ENCODE data around the gene PRDX5.

PRDX5 gene

DNA sequence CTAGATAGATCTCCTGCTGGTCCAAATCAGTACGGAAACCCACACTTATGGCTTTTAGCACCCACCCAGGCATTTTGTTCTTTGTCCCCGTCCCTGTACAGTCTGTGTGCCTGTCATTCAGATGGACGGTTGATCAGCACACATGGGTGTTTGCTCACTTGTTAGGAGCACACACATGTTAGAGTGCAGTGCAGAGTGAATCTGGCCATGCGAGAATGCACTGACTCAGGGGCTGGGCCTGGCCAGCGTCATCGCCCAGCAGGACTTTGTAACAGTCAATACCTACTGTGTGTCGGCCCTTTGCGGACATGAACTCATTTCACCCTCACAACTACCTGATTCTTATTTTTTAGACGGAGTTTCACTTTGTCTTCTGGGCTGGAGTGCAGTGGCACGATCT lies 44.4 kb downstream of the PRDX5 start:
- no peak for DNase-seq (ENCODE audit: low read depth)

DNA sequence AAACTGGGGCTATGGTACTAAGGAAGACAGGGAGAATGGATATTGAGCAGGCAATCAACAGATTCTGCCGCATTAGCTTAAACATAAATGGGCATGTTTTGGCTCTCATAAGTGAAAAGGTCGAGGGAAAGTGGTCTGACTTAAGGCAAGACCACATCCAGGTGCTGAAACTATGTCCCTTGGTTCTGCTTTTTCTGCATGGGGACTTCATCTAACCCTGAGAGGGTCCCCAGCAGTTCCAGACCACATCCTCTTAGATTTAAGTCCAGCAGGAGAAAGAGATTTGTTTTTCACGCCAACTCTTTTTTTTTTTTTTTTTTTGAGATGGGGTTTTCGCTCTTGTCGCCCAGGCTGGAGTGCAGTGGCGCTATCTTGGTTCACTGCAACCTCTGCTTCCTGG lies 46.5 kb downstream of the PRDX5 start:
- DNase-seq (ENCODE audit: low read depth) = no peak

DNA sequence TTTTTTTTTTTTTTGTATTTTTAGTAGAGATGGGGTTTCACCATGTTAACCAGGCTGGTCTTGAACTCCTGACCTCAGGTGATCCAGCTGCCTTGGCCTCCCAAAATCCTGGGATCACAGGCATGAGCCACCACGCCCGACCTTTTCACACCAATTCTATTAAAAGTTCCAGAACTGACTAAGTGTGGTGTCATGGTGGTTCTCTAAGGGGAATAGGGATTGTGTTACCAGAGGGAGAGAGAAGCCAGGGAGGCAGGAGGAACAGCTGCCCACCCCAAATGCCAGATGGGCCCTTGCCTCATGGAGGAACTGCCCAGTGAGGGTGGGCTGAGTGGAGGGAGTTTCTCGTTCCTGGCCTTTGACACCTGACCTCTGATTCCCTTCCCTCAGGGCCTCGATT lies 47.0 kb downstream of the PRDX5 start:
- DNase-seq (ENCODE audit: low read depth) = no peak

DNA sequence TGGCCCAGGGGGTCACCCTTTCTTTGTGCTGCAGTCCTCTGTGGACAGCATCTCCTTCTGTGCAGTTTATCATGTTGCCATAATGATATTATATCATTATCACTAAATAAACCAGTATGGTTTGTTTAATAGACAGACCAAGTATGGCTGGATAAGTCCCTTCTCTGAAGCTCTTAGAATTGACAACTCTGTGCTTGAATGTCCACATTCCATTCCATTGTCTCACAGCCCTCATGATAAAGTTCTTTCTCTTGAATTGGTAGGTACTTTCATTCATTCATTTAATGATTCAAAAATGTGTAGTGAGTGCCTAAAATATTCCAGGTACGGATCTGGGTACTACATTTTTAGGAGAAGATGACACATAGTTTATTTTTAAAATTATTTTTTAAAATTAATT lies 48.8 kb downstream of the PRDX5 start:
- no peak for DNase-seq (ENCODE audit: low read depth)

GRCh38 chr11:64367931-64368672 lies 50.2 kb downstream of the PRDX5 start:
- no peak for DNase-seq (ENCODE audit: low read depth)

- no peak for DNase-seq (ENCODE audit: low read depth)
These were observed 50.8 kb downstream of the PRDX5 start for GRCh38 chr11:64368673-64369074.

GRCh38 chr11:64369440-64370421 lies 51.8 kb downstream of the PRDX5 start:
- no peak for DNase-seq (ENCODE audit: low read depth)

- no peak for DNase-seq (ENCODE audit: low read depth)
These were observed 53.3 kb downstream of the PRDX5 start for GRCh38 chr11:64371201-64371600.
